ENCODE measurements around the gene CCDC87.
"Not testable (repeated sequence)": the region's sequence is repeated elsewhere in the genome, so short reads cannot be mapped to it uniquely, and the experiment has no call there.

CCDC87 gene

DNA sequence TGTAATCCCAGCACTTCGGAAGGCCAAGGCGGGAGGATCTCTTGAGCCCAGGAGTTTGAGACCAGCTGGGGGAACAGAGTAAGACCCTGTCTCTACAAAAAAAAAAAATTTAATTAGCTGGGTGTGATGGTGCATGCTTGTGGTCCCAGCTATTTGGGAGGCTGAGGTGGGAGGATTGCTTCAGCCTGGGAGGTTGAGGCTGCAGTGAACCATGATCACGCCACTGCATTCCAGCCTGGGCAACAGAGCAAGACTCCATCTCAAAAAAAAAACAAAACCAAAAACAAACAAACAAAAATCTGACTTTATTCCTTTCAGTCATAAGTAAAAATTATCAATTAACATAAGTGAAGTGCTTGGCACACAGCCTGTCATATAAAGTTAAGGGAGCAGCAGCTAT is 13.7 kb upstream of the CCDC87 start:
- peaks cover 44% of the 10 kb centered on the region for H3K36me3 ChIP-seq (ENCODE audit: insufficient read depth, low read length)
- not testable (repeated sequence) for H3K27me3 ChIP-seq (ENCODE audit: insufficient read depth, low read length); H2AFZ ChIP-seq (ENCODE audit: low read depth, low read length); H3K4me1 ChIP-seq (ENCODE audit: insufficient read depth, low read length); H3K4me3 ChIP-seq (ENCODE audit: low read length); H3K9me3 ChIP-seq (ENCODE audit: low read length)

DNA sequence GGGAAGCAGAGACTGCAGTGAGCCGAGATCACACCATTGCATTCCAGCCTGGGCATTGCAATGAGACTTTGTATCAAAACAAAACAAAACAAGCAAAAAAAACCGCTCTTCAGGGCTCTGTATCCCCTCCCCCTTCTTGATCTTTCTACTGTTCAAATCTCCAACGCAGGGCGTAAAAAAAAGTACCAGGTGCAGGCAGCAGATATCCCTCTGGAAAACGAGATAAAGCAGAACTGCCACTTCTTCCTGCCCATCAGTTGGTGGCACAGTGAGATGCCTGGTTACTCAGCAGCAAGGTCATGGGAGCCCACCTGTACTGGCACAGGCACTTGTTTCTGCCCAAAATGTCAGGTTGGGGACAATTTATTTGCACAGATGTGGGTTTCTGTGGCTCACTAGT is 11.3 kb upstream of the CCDC87 start:
- Histone ChIP-seq H3K36me3 (ENCODE audit: insufficient read depth, low read length) (peaks cover 56% of the 10 kb centered on the region), H3K4me1 (ENCODE audit: insufficient read depth, low read length) (no peaks in the 10 kb centered on the region), H2AFZ (ENCODE audit: low read depth, low read length) (no peak overlapping the region), H3K27me3 (ENCODE audit: insufficient read depth, low read length) (no peaks in the 10 kb centered on the region), H3K9me3 (ENCODE audit: low read length) (no peaks in the 10 kb centered on the region), H3K4me3 (ENCODE audit: low read length) (no peak overlapping the region)

DNA sequence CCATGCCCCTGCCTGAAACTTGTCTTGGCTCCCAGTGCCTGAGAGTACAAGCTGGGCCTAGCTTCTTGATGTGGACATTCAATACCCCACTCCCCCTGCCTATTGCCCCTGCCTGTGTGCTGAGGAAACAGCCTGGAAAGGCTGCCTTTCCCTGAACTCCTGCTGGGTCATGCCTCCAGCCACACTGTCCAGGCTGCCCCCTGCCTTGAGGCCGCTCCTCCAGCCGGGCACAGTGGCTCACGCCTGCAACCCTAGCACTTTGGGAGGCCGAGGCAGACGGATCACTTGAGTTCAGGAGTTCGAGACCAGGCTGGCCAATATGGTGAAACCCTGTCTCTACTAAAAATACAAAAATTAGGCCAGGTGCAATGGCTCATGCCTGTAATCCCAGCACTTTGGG is 10.2 kb upstream of the CCDC87 start:
- Histone ChIP-seq H3K4me1 (ENCODE audit: insufficient read depth, low read length) (no peaks in the 10 kb centered on the region), H3K36me3 (ENCODE audit: insufficient read depth, low read length) (peaks cover 60% of the 10 kb centered on the region), H2AFZ (ENCODE audit: low read depth, low read length) (no peak overlapping the region), H3K27me3 (ENCODE audit: insufficient read depth, low read length) (no peaks in the 10 kb centered on the region), H3K4me3 (ENCODE audit: low read length) (no peak overlapping the region), H3K9me3 (ENCODE audit: low read length) (no peaks in the 10 kb centered on the region)

- H3K36me3 ChIP-seq (ENCODE audit: insufficient read depth, low read length): peaks cover 47% of the 10 kb centered on the region
- H3K27me3 ChIP-seq (ENCODE audit: insufficient read depth, low read length): no peaks in the 10 kb centered on the region
- no peak overlapping the region for H2AFZ ChIP-seq (ENCODE audit: low read depth, low read length)
Observed at GRCh38 chr11:66600631-66601233, 7.9 kb upstream of the CCDC87 start.

GRCh38 chr11:66600219-66600618 is 7.4 kb upstream of the CCDC87 start:
- H3K9me3 ChIP-seq (ENCODE audit: low read length): no peaks in the 10 kb centered on the region
- no peak overlapping the region for H2AFZ ChIP-seq (ENCODE audit: low read depth, low read length)
- no peak overlapping the region for H3K4me3 ChIP-seq (ENCODE audit: low read length)
- H3K36me3 ChIP-seq (ENCODE audit: insufficient read depth, low read length): peaks cover 44% of the 10 kb centered on the region
- H3K4me1 ChIP-seq (ENCODE audit: insufficient read depth, low read length): peaks cover 6% of the 10 kb centered on the region
- no peaks in the 10 kb centered on the region for H3K27me3 ChIP-seq (ENCODE audit: insufficient read depth, low read length)

More at GRCh38 chr11:66600631-66601233, 7.9 kb upstream of the CCDC87 start:
- H3K4me1 ChIP-seq (ENCODE audit: insufficient read depth, low read length): peaks cover under 1% of the 10 kb centered on the region
- H3K4me3 ChIP-seq (ENCODE audit: low read length): no peak overlapping the region
- no peaks in the 10 kb centered on the region for H3K9me3 ChIP-seq (ENCODE audit: low read length)

DNA sequence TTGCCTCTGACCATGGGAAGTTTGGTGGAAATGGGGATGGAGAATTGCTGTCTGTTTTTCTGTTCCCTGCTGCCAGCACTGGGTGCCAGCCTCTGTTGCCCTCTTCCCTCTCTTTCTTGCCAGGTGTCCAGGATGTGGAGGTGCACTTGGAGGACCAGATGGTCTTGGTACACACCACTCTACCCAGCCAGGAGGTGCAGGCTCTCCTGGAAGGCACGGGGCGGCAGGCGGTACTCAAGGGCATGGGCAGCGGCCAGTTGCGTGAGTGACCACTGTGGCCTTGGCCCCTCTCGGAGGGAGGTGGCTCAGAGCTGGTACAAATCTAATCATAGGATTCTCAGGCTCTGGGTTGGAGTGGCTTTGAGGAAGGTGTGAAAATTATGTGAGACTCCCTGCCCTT is 6.1 kb upstream of the CCDC87 start:
- Histone ChIP-seq H3K4me1 (ENCODE audit: insufficient read depth, low read length) (peaks cover 12% of the 10 kb centered on the region), H2AFZ (ENCODE audit: low read depth, low read length) (no peak overlapping the region), H3K9me3 (ENCODE audit: low read length) (no peaks in the 10 kb centered on the region), H3K4me3 (ENCODE audit: low read length) (no peak overlapping the region), H3K36me3 (ENCODE audit: insufficient read depth, low read length) (peaks cover 31% of the 10 kb centered on the region), H3K27me3 (ENCODE audit: insufficient read depth, low read length) (no peaks in the 10 kb centered on the region)

DNA sequence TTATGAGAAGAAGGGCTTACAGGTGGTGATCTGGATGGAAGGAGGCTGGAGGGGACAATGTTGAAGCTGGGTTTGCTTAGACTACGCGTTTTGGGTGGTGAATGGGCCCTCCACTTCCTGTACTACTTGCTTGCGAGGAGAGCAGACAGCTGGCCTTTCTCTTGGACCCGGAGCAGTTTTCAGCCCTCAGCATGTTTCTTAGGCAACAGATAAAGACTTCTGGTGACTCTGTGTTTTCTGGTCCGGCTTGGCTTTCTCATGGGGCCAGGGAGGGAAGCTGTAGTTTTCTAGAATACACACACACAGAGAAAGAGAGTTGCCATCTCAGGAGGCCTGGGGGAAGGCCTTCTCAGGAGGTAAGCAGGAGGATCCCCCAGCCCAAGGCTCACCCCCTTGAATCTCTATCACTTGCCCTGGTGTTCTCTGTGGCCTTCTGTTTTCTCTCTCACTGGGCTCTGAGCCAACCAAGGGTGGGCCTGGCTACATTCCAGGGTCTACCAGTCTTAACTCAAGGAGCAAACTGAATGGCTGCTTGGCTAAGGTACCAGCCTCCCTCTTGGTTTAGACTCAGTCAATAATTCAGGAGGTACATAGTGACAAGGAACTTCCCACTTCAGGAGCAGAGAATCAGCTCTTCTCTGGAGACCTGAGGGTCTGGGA is 2.5 kb upstream of the CCDC87 start:
- Histone ChIP-seq H2AFZ (ENCODE audit: low read depth, low read length) (no peak overlapping the region), H3K4me3 (ENCODE audit: low read length) (no peak overlapping the region), H3K27me3 (ENCODE audit: insufficient read depth, low read length) (no peaks in the 10 kb centered on the region), H3K36me3 (ENCODE audit: insufficient read depth, low read length) (peaks cover 12% of the 10 kb centered on the region), H3K4me1 (ENCODE audit: insufficient read depth, low read length) (peaks cover 18% of the 10 kb centered on the region), H3K9me3 (ENCODE audit: low read length) (peaks cover 13% of the 10 kb centered on the region)

DNA sequence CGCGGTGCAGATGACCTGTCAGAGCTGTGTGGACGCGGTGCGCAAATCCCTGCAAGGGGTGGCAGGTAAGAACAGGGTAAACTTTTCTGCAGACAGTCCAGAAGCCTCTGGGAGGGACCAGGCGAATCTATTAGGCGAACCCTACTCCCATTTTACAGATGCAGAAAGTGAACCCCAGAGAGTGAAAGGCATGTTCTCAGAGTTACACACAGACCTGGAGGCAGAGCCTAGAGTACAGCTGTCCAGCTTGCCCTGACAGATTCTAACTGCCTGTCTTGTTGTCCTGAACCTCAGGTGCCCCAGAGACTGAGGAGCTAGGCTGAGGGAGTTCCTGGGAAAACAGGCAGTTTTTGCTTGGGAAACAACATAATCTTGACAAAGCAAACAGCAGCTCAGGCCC is 787 bp upstream of the CCDC87 start:
- Histone ChIP-seq H2AFZ (ENCODE audit: low read depth, low read length) (no peak overlapping the region), H3K27me3 (ENCODE audit: insufficient read depth, low read length) (no peaks in the 10 kb centered on the region), H3K4me1 (ENCODE audit: insufficient read depth, low read length) (peaks cover 18% of the 10 kb centered on the region), H3K9me3 (ENCODE audit: low read length) (peaks cover 13% of the 10 kb centered on the region), H3K36me3 (ENCODE audit: insufficient read depth, low read length) (peaks cover 3% of the 10 kb centered on the region), H3K4me3 (ENCODE audit: low read length) (peak overlapping the region; percentile 67)

GRCh38 chr11:66593303-66593635 is 406 bp upstream of the CCDC87 start:
- Histone ChIP-seq H3K4me3 (ENCODE audit: low read length) (peak overlapping the region; percentile 67), H3K9me3 (ENCODE audit: low read length) (peaks cover 13% of the 10 kb centered on the region), H2AFZ (ENCODE audit: low read depth, low read length) (peak overlapping the region; percentile 32), H3K36me3 (ENCODE audit: insufficient read depth, low read length) (peaks cover 3% of the 10 kb centered on the region), H3K27me3 (ENCODE audit: insufficient read depth, low read length) (no peaks in the 10 kb centered on the region), H3K4me1 (ENCODE audit: insufficient read depth, low read length) (peaks cover 18% of the 10 kb centered on the region)

- Histone ChIP-seq H3K9me3 (ENCODE audit: low read length) (peaks cover 13% of the 10 kb centered on the region), H2AFZ (ENCODE audit: low read depth, low read length) (no peak overlapping the region), H3K27me3 (ENCODE audit: insufficient read depth, low read length) (no peaks in the 10 kb centered on the region), H3K36me3 (ENCODE audit: insufficient read depth, low read length) (no peaks in the 10 kb centered on the region), H3K4me3 (ENCODE audit: low read length) (no peak overlapping the region), H3K4me1 (ENCODE audit: insufficient read depth, low read length) (peaks cover 18% of the 10 kb centered on the region)
Observed at GRCh38 chr11:66591175-66591574, 1.7 kb downstream of the CCDC87 start.

DNA sequence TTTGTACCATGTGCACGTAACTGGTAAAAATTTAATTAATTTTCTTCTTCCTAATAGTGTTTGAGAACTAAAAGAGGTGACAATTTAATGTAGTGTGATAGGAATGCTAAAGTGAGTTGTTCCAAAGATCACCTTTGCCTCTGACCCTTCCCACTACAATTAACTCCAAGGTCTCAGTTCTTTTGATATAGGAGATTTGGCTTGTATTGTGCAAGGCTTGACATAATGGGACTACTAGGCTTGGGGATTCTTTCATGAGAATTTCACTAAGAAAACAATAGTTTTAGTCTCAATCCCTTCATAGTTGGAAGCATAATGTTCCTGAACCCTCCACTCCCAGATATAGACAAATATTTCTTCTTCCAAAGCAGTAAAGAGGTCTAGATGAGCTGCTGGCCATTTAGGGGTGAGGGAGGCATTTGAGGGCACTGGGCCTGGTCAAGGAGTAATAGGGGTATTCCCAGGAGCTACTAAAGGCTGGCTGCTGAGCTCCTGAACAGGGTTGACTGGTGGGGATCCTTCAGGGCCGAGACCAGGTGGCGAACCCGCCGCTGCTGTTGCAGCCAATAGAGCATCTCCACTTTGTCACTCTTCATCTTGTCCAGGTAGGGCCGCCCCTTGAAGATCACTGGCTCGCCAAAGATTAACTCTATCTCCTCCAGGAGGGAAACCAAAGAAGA is 2.7 kb downstream of the CCDC87 start:
- peaks cover 13% of the 10 kb centered on the region for H3K9me3 ChIP-seq (ENCODE audit: low read length)
- H2AFZ ChIP-seq (ENCODE audit: low read depth, low read length): no peak overlapping the region
- H3K27me3 ChIP-seq (ENCODE audit: insufficient read depth, low read length): no peaks in the 10 kb centered on the region
- H3K36me3 ChIP-seq (ENCODE audit: insufficient read depth, low read length): no peaks in the 10 kb centered on the region
- peaks cover 11% of the 10 kb centered on the region for H3K4me1 ChIP-seq (ENCODE audit: insufficient read depth, low read length)
- no peak overlapping the region for H3K4me3 ChIP-seq (ENCODE audit: low read length)

DNA sequence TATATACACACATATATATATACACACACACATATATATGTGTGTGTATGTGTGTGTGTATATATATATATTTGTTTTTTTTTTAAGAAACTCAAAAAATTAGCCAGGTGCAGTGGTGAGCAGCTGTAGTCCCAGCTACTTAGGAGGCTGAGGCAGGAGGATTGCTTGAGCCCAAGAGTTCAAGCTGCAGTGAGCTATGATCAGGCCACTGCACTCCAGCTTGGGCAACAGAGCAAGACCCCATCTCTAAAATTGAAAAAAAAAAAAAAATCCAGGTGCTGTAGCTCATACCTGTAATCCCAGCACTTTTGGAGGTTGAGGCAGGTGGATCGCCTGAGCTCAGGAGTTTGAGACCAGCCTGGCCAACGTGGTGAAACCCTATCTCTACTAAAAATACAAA is 3.5 kb downstream of the CCDC87 start:
- peaks cover 13% of the 10 kb centered on the region for H3K9me3 ChIP-seq (ENCODE audit: low read length)

GRCh38 chr11:66586136-66586535 is 6.7 kb downstream of the CCDC87 start:
- peaks cover 6% of the 10 kb centered on the region for H3K9me3 ChIP-seq (ENCODE audit: low read length)
- H3K36me3 ChIP-seq (ENCODE audit: insufficient read depth, low read length): no peaks in the 10 kb centered on the region
- no peaks in the 10 kb centered on the region for H3K27me3 ChIP-seq (ENCODE audit: insufficient read depth, low read length)
- no peak overlapping the region for H2AFZ ChIP-seq (ENCODE audit: low read depth, low read length)
- H3K4me1 ChIP-seq (ENCODE audit: insufficient read depth, low read length): no peaks in the 10 kb centered on the region
- no peak overlapping the region for H3K4me3 ChIP-seq (ENCODE audit: low read length)

More for the DNA sequence above, 3.5 kb downstream of the CCDC87 start:
- not testable (repeated sequence) for H3K4me1 ChIP-seq (ENCODE audit: insufficient read depth, low read length); H3K36me3 ChIP-seq (ENCODE audit: insufficient read depth, low read length); H3K27me3 ChIP-seq (ENCODE audit: insufficient read depth, low read length); H2AFZ ChIP-seq (ENCODE audit: low read depth, low read length); H3K4me3 ChIP-seq (ENCODE audit: low read length)

Measured in neuron (in vitro differentiated cells).